HG02981 (cell line): ENCODE measurements around the gene RIMS4.

Experiments used
- ATAC-seq: cut with Tn5 transposase; IDR thresholded peaks from one replicate; pipeline ENCODE4 v1.9.1; 2021; ENCODE audit warnings: mild to moderate bottlenecking, moderate library complexity; ENCODE audit not compliant: unreplicated experiment

Gene RIMS4

DNA sequence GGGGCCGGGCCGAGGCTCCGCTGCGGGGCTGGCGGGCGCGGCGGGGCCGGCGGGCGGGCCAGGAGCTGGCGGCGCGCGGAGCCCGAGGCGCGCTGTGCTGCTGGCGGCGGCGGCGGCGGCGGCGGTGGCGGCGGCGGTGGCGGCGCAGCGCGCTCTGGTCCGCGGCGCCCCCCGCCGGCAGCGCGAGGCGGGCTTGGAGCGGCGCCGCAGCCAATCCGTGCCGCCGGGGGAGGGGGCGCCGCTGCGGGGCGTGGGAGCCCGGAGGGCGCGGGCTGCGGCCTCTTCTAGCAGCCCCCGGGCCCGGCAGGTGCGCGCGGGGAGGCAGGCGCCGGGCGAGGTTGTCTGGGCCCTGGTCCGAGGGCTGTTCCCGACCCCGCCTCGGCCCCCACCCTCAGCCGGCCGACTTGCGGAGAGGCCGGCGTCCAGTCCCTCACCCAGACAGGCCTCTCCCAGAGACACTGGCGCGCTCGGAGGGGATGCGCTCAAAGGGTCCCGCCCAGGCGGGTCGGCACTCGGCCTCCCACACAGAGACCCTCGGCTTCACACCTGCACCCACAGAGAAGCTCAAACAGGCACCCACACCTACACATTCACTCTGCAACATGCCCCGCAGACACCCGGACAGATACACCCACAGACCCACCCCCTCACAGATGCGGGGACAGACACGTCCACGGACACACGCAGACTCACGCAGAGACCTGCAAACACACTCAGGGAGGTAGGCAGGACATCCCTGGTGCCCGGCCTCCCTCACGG is at the start of gene RIMS4:
TSS of gene RIMS4 (minus strand) at position 156 of the 759 bp plus-strand sequence. CDS start 275 bp downstream, outside the sequence.
- no peak for ATAC-seq

DNA sequence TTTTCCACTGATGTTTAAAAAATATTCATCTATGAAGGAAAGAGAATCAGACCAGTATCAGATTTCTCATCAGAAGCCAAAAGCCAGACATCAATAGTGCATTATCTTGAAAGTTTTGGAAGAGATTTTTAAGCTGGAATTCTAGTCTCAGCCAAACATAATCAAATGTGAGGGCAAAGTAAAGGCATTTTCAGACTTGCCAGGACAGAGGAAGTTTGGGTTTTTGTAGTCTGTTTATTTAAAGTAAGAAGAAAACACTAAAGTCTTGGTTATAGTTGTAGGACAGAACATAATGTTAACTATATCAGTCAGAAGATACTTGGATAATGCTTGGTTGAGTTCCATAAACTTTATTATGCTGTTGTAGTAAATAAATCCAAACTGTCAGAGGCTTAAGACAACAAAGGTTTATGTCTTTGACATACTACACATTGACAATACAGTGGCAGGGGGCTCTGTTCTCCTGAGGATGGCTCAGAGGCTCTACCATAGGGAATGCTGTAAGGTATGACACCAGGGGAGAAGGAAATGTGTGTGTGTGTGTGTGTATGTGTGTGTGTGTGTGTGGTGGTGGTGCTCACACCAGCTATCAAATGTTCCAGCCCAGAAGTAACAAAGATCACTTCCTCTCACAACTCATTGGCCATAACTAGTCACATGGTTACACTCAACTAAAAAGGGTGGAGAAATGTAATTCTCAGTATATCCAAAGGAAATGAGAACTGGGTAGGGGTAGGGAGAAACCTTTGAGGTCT is 48.4 kb upstream of the RIMS4 start:
- no peak for ATAC-seq

DNA sequence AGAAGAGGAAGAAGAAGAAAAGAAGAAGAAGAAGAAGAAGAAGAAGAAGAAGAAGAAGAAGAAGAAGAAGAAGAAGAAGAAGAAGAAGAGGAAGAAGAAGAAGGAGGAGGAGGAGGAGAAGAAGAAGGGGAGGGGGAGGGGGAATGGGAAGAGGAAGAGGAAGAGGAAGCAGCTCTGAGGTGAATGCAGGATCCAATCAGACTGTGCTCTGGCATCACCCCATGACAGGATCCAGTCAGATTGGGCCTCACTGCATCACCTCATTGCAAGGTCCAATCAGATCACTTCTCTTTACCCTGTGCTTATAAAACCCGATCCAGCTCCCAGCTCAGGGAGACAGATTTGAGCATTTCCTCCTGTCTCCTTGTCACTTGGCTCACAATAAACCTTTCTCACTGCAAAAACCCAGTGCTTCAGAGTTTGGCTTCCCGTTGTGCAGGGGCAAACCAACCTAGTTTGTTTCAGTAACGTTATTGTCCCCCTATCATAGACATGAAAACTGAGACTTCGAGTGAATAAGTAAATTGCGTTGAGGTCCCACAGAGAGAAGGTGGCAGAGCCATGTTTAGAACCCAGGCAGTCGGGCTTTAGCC is 46.6 kb upstream of the RIMS4 start:
- ATAC-seq, result no peak

DNA sequence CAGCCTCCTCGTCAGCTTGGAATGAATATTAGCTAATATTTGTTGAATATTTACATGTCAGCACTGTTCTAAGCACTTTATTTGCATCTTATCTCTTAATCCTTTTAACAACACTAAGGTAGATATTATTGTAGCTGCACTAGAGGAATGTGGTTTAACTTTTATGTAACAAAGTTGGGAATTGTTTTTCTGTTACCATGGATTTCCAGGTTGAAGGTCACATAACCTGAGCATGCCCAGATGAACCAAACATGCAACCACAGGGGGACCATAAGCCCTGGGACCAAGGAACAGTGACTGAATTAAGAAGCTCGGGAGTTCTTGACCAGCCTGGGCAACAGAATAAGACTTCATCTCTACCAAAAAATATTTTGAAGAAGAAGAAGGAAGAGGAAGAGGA is 46.1 kb upstream of the RIMS4 start:
- no peak for ATAC-seq

DNA sequence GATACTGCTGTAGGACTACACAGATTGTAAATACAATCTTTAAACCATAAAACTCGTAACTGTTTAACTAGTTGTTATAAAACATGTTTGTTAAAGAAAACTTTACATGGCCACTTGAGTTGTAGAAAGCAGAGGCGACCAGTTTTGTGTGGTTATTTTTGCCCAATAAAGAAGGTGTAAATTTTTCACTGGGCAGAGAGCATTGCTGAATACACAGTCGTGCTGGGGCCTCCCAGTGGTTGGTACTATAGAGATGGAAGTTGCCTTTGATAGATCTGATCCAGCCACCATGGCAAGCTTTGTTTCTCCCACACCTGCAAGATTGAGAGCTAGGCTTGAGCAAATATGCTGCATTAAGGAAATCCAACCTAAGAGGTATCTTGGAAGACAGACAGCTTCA is 41.2 kb upstream of the RIMS4 start:
- ATAC-seq, result no peak

DNA sequence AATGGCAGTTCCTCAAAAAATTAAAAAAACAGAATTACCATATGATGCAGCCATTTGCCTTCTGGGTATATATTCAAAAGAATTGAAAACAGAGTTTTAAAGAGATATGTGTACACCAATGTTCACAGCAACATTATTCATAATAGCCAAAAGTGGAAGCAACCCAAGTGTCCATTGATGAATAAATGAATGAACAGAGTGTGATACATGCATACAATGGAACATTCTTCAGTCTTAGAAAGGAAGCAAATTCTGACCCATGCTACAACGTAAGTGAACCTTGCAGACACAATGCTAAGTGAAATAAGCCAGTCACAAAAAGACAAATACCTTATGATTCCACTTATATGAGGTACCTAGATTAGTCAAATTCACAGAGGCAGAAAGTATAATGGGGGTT is 40.5 kb upstream of the RIMS4 start:
- no peak for ATAC-seq

DNA sequence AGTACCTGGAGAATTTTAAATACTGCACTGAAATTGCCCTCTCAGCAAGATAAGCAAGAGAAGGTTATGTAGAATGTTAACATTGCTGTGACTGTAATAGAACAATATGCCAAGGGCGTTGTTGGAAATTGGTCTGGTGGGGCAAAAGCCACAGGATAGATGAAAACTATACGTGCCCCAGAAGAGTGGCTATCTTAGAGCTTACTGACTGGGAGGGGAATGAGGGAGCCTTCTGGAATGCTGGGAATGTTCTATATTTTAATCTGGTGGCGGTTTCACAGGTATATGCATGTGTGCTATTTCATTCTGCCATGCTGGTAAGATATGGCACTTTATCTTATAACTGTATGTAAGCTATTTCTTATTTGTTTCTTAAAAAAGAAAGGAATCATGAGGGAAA is 39.9 kb upstream of the RIMS4 start:
- ATAC-seq, result no peak

DNA sequence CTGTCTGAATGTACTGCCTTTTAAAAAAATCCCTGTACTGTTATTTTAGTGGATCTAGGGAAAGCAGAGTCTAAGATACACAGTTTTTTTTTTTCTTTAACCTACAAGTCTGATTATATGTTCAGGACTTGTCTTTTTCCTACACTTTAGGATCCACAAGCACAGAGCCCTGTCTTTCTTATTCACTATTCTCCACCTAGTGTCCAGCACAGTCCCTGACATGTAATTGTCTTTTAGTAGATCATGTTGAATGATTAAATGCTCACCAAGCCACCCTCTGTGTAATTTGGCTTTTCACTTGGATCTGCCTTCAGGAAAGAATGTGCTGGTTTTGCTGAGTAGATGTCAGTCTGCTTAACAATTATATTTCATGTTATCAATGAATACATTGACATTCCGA is 39.4 kb upstream of the RIMS4 start:
- ATAC-seq, result no peak

DNA sequence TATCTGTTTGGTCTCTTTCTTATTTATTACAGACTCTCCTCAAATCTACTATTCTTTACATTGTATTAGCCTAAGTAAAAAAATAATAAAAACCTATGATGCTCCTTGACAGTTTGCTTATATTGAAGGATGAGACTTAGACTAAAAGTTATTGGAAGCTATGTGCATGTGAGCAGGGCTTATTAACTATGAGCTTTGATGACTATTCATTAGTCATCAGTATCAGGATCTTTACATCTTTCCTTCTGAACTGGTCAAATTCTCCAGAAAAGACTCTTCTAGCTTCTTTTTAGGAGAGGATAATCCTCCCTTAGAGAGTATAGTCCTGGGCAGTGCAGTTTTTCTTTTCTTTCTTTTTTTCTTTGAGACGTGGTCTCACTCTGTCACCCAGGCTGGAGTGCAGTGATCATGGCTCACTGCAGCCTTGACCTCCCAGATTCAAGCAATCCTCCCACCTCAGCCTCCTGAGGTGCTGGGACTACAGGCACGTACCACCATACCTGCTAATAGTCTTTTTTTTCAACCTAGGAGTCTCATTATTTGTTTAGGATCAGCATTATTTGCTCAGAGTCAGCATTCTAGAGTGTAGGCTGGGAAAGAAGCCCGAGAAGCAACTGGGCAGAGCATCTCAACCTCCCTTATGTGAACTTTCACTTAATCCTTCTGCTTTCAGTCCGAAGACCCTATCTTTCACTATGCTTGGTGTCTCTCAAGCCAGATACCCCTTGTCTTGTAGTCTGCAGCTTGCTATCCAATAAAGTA is 38.1 kb upstream of the RIMS4 start:
- ATAC-seq, result no peak

DNA sequence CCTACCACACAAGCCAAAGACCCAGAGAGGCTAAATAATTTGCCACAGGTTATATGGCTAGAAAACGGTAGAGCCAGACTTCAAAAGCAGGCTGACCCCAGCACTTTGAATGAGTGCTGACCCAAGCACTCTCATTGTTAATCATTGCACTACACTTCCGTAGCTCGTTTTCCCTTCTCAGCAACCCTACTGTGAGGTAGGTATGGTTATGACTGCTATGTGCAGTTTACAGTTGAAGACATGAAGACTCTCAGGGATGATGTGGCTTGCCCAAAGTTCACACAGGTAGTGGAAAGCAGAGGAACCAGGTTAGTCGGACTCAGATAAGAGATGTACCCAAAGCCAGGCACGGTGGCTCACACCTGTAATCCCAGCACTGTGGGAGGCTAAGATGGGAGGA is 33.5 kb upstream of the RIMS4 start:
- no peak for ATAC-seq

DNA sequence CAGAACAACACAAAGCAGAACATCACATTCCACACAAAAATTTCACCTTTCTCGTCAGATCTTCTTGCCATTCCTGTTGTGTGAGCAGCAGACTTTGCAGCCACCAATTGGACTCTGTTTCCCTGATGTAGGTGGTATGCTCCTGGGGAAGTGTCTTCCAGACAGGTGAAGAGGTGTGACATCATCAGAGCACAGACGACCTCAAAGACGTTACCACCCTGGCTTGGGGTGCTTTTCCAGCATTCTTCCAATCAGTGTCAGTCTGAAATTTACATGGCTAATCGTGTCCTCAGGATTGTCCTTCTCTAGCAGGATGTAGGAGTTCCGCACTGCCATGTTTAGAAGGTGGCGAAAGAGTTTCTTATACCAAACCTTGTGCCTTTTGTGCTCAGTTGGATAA is 31.6 kb upstream of the RIMS4 start:
- no peak for ATAC-seq

DNA sequence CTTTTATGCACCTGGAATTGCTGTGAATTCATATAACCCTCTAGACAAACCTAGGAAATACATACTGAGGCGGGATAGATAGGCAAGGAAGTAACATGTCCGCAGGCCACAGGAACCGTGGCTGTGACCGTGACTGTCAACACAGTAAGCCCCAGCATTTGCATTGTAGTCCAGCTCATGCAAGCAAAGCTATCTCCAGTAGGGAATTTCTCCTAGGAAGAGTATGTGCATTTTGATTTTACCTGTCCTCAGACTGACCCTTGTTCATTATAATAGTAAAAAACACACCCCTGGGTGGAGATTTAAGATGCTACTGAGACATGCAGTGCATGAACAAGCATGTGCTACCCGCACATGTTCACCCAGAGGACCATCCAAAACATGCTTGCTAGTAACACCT is 30.5 kb upstream of the RIMS4 start:
- no peak for ATAC-seq

DNA sequence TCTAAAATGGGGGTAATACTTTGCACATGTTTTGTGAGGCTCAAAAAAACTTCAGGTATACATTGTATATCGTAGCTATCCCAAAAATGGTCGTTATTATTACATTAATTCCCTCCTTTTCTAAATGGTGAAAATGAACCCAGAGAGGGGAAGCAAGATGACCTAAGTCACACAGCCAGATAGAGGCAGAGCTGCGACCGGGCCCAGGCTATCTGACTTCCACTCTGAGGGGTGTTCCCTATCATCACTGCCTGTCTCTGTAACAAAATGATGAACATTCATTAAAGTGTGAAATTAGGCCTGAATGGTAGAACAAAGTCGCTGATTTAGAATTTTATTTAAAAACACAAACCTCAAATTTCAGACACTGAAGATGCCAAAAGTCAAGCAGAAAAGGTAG is 29.1 kb upstream of the RIMS4 start:
- ATAC-seq, result no peak

DNA sequence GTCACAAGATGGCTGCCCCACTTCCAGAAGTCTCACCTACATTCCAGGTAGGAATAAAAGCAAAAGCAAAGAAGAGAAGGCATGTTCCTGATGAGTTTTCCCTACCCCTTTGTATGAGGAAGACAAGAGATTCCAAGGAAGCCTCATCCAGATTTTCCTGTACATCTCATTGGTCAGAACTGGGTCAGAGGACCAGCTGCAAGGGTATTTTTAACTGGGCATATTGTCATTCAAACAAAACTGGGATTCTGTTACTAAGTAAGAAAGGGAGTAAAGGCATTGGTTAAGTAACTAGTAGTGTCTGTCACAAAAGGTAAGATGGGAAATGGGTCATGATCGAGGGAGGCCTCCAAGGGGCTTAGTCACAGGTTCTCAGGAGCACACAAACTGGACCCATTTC is 28.2 kb upstream of the RIMS4 start:
- ATAC-seq, result no peak

DNA sequence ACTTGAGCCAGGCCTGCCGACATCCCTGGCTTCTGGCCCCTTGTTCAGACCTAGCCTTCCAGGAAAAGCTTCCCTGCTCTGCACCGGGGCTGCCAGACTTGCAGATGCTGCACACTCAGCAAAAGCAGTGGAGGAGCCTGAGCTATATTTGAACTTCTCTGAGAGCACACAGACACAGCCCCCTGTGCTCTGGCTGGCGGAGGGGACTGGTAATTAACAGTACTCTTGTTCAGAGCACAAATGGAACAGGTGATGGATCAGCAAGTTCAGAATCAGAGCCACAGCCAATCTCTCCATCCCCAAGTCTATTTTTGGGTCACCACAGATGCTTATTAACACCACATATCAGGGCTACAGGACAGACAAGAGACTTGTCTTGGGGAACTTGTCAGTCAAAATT is 27.6 kb upstream of the RIMS4 start:
- ATAC-seq, result no peak

DNA sequence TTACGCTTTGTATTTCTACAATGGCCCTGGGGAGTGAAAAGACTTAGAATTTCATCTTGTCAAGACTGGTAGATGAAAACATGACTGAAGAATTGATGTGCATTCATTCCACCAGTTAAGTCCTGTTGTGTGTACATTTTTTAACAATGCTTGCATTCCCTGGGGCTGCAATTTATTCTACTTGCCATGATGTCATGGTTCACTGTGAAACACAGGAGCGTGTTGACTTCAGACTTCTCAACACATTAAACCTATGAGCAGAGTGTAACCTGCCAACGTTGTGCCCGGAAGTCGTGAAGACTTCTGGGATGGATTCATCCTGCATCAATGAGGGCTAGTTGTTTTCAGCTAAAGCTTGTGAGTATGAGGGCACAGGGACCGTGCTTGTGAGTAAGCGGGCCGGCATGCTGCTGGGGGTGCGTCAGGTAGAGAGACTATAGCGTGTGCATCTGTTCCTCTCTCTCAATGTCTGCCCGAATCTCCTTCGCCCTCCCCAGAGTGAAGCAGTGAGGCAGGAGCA is 26.3 kb upstream of the RIMS4 start:
- no peak for ATAC-seq

DNA sequence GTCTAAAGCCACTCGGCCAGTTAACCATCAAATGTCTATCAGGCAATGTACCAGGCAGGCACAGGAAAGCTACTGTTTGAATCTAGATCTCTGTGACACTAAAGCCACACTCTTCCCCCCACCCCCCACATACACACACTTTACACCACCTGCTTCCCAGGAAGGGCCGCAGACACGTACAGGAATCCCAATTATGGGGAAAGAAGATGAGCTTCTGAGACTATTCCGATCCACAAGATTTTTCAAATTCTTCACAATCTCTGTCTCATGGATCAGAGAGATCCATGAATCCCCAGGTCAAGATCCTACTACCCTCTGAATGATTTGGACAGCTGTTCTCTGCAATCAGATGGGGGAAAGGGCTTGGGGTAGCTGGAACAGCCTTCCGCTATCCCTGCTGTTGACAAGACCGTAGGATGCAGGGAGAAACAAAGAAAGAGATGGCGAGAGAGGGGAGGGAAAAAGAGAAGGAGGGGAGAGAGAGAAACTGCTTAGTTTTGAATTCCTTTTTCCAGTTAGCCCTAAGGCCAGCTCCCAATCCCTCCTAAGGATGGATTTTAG is 25.4 kb upstream of the RIMS4 start:
- no peak for ATAC-seq

DNA sequence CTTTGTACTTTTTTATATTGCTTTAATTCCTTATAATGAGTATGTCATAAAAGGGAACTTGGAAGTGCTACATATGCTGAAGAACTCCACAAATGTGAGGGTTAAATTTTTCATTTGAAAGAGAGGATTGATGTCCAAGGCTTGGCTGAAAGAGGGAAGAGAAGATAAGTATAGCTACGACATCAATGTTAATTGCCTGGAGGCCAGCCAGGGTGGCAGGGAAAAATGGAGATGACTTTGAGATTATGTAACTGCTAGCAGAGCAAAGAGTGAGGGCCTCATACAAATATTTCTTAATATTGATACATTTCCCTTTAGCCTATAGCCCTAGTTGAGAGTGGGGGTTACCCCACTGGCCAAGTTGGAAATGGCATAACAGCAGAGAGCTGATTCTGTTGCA is 24.8 kb upstream of the RIMS4 start:
- no peak for ATAC-seq

DNA sequence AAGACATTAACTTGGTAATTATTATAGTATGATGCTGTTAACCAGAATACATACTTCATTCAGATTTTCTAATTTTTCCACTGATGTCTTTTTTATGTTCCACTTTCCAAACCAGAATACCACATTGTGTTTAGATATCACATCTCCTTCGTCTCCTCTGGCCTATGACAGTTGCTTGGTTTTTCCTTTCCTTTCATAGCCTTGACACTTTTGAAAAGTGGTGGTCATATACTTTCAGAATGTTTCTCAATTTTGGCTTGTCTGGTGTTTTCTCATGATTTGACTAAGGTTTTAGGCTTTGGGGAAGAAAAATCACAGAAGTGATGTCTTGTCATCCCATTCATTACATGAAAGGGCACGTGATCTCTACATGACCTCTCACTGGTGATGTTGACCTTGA is 24.3 kb upstream of the RIMS4 start:
- ATAC-seq, result no peak

DNA sequence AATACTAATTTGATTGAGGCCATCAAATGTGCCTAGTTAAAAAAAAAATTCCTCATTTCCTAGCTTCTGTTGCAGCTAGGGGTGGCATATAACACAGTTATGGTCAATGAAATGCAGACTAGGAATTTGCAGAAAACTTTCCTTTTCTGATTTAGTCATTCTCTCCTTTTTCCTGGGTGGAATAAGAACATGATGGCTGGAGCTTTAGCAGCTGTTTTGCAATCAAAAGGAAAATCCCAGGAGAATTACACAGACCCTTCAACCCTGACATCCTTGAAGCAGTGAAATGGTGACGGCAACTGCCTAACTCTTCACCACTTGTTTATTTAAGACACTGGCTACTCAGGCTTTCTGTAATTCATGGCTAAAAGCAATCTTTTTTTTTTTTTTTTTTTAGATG is 23.1 kb upstream of the RIMS4 start:
- ATAC-seq, result no peak

DNA sequence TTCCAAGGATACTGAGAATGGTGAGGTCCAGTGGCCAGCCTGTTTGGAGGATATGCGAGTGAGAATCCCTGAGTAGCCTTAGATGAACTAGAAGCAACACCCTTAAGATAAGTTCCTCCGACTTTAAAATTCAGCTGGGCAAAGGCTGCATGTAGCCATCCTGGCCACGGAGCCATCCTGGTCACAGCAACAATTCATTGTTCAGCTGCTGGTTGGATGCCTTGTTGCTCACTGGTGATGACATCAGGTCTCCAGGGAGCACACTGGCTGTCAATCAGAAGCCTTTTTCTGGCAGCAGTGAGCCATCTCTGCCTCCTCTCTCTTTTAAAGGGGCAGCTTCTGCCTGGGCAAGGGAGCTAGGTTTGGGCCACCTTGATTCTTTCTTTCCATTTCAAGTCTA is 22.4 kb upstream of the RIMS4 start:
- ATAC-seq, result no peak
